HG03097 (cell line): ENCODE results near the gene ZNF658.
A peak's percentile ranks its signal among the peaks of the same experiment; 100 is the strongest.
"Not testable (repeated sequence)": the region's sequence is repeated elsewhere in the genome, so short reads cannot be mapped to it uniquely, and the experiment has no call there.

Source experiments
- ATAC-seq: cut with Tn5 transposase; IDR thresholded peaks from one replicate; pipeline ENCODE4 v1.9.1; 2021; ENCODE audit not compliant: unreplicated experiment, low FRiP score

ZNF658 gene

DNA sequence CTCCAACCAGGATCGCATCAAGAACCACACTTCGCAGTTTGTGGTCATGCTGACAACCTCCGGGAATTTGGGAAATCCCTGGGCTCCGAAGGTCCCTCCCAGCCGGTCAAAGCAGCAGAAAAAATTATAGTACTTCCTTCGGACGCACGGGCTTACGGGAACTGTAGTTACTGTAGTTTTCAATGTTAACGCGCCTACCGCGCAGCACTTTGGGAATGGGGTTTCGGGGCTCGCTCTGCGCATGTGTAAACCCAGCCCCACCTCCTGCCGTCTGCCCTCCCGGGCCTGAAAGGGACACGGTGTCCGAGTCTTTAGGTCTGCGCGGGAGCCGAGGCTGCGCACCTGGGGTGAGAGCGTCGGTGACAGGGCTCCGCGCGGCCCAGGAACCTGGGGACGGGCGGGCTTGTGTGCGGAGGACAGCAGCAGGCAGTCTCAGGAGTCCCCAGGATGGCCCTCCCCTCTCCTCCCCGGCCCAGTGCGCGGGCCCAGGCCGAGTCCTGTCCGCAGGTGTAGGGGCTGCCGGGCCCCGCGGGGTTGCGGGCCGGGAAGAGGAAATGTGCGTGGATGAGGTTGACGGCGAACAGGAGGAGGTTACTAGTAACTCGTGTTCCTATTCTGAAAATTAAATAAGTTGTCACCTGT lies at the start of gene ZNF658:
Gene ZNF658, plus strand, starts transcription at position 236 of the 642 bp plus-strand sequence. CDS start 2,837 bp downstream, outside the sequence.
- ATAC-seq = peak; percentile 99

DNA sequence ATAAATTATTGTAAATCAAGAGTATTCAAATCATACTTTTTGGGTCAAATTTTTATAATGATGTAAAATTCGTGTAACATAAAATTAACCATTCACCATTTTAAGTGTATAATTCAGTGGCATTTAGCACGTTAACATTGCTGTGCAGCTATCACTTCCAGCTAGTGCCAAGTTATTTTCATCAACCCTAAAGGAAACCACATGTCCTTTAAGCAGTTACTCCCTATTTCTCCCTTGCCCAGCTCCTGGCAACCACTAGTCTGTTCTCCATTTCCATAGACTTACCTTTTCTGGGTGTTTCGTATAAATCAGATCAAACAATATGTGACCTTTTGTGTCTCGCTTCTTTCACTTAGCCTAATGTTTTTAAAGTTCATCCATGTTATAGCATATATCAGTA lies 38.8 kb upstream of the ZNF658 start:
- not testable (repeated sequence) for ATAC-seq

DNA sequence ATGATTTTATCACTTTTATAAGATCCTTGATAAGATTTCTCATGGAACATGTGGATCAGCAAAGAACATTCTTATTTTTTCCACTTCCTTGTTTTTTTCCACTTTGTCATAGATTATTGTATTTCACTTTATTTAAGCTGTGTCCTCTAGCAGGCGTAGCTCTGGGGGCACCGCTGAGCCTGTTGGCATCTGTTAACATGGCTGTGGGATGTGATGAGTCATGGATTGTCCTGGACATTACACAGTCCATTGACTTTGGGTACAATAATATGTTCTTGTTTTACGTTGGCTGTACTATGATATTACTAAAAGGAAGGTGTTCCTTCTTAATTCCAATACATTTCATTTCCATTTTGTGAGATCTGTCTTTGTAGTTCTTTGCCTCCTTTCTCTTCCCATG lies 31.9 kb upstream of the ZNF658 start:
- not testable (repeated sequence) for ATAC-seq

DNA sequence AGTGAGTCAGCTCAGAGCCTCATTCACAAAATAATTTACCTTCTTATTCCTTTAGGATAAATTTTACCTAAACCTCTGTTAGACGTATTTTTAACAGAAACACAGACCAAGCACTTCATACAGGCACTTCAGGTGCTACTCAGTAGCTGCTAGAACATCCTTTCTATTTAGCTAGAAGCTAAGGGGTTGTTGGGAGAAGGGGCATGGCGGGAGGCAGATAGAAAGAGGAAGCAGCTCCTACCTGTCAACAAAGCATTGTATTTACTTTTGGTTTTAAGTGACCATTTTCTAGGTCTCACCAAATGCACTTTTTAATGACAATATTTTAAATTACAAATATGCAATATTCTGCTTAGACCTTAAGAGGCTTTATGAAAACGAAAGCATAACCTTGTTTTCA lies 19.9 kb upstream of the ZNF658 start:
- not testable (repeated sequence) for ATAC-seq

DNA sequence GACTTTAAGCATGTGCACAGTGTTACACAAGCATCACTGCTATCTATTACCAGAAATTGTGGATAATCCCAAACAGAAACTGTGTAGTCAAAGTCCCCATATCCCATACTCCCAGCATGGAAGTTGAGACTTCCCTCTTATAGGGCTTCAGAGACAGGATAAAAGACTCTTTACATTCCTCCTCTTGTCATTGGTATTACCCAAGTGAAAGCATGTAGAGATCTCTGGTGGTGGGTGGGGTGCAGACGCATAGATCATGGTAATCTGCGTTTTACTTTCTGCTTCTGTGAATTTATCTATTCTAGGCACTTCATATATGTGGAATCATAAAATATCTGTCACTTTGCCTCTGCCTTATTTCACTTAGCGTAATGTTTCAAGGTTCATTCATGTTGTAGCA lies 18.7 kb upstream of the ZNF658 start:
- not testable (repeated sequence) for ATAC-seq

DNA sequence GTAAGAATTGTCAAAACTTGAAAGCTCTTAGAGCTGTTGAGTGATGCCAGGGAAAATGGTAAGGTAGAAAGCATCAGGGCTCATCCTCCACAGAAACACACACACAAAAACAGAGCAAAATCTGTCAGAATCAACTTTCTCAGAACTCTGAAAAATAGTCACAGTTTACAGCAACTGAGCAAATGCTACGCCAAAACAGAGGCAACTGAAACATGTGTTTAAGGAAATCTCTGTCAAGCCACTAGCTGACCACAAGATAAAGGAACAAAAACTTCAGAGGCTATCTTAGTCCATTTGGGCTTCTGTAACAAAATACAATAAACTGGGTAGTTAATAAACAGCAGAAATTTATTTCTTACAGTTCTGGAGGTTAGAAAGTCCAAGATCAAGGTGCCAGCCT lies 10.2 kb upstream of the ZNF658 start:
- peak; percentile 65 for ATAC-seq

DNA sequence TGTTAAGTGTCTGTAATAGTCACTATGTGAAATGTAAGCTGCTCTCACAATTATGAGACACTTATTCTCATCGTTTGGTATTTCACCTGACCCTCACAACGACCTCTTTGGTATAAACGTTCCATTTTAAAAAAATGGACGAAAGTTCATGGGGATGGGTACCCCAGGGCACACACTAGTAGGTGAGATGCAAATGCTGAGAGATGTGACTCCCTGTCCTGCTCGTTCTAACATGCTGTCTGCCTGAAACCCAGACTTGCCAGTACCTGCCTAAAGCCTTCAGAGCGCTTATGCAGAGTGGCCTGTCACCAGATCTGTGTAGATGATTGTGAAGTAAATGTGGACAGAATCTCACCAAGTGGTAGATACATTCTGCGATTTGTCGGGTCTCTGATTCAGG lies 616 bp downstream of the ZNF658 start:
- ATAC-seq = peak; percentile 18

DNA sequence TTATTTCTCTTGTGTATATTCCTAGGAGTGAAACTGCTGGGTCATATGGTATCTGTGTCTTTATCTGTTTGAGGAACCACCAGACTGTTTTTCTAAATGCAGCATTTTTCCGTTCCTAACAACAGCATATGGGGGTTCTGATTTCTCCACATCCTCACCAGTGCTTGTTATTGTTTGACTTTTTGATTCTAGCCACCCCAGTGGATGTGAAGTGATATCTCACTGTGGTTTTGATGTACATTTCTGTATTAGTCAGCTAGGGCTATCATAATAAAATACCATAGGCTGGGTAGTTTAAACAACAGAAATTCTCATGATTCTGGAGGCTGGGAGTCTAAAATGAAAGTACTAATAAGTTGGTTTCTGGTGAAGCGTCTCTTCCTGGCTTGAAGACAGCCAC lies 9.0 kb downstream of the ZNF658 start:
- not testable (repeated sequence) for ATAC-seq

DNA sequence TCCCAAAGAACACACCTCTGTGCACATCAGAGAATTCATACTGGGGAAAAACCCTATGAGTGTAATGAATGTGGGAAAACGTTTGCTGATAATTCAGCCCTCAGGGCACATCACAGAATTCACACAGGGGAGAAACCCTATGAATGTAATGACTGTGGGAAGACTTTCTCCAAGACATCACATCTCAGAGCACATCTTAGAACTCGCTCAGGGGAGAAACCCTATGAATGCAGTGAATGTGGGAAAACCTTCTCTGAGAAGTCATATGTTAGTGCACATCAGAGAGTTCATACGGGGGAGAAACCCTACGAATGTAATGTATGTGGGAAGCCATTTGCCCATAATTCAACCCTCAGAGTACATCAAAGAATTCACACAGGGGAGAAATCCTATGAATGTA lies 19.5 kb downstream of the ZNF658 start:
- not testable (repeated sequence) for ATAC-seq

DNA sequence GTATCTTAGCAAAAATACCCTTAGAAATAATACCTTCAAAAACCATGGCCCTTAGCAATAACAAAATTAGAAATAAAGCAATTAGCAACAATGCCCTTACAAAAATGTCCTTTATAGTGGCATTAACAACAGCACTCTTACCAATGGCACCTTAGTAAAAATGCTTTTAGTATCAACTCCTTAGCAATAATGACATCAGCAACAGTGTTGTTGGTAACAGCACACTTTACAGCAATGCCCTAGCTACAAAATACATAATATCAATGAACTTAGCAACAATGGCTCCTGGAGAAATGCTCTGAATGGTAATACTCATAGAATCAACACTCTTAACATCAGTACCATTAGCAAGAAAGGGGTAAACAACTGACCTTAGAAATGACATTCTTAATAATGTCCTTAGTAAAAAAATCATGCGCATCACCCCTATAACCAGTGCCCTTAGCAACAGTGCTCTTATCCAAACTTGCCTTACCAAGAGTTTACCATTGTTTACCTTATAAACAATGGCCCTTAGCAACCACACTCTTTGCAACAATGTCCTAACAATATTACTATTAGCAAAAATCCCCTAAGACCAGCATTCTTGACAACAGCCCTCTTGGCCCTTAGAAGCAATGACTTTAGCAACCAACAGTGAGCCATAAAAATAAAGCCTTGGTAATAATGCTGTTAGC lies 35.8 kb downstream of the ZNF658 start:
- ATAC-seq = not testable (repeated sequence)

DNA sequence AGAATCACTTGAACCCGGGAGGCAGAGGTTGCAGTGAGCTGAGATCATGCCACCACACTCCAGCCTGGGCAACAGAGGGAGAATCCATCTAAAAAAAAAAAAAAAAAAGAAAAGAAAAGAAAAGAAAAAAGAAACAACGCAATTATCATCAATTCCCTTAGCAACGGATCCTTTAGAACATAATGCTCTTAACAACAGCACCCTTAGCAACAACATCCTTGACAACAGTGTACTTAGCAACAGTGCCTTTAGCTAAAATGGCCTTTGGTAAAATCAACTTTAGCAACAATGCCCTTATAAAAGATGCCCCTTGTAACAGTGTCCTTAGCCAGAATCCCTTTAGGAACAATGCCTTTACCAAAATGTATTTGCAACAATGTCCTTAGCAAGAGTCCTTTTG lies 37.1 kb downstream of the ZNF658 start:
- not testable (repeated sequence) for ATAC-seq

DNA sequence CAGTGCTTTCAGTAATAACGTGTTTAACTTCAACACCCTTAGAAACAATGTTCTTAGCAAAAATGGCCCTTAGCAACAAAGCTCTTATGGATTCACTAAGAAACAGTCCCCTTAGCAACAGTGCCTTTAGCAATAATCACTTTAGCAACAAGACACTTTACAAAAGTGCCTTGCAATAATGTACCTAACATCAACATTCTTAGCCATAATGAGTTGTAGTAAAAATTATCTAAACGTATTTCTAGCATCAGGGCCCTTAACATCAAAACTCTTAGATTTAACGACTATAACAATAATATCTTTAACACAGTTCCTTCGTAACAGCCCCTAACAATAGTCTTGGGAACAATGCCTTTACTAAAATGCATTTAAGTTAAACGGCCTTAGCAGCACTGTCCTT lies 37.8 kb downstream of the ZNF658 start:
- not testable (repeated sequence) for ATAC-seq

DNA sequence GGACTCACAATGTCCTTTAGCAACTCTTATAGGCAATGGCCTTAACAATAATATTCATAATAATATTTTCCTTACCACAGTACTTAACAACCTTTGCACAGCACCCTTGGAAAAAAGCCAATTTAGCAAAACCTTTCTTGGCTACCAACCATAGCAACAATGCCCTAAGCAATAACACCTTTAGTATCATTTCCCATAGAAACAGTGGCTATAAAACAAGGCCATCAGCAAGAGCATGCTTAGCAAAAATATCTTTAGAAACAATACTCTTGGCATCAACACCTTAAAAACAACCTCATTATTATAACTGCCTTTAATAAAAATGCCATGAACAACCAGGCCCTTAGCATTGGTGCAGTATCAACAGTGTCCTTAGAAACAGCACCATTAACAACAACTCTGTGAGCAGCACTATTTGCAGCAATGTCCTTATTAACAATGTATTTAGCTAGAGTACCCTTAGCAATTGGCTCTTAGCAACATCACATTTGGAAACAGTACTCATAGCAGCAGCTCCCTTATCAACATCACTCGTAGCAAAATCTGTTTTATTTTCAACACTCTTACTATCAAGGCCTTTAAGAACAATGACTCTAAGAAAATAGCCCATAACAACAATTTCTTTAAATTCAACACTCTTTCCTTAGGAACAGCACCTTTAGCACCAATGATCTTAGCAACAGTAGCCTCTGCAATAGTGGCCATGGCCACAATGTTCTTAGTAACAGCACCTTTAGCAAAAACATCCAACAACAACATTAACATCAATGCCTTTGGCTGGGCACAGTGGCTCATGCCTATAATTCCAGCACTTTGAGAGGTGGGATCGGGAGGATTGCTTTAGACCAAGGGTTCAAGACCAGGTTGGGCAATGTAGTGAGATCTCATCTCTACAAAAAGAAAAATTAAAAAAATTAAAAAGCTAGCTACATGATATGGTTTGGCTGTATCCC lies 39.6 kb downstream of the ZNF658 start:
- not testable (repeated sequence) for ATAC-seq

DNA sequence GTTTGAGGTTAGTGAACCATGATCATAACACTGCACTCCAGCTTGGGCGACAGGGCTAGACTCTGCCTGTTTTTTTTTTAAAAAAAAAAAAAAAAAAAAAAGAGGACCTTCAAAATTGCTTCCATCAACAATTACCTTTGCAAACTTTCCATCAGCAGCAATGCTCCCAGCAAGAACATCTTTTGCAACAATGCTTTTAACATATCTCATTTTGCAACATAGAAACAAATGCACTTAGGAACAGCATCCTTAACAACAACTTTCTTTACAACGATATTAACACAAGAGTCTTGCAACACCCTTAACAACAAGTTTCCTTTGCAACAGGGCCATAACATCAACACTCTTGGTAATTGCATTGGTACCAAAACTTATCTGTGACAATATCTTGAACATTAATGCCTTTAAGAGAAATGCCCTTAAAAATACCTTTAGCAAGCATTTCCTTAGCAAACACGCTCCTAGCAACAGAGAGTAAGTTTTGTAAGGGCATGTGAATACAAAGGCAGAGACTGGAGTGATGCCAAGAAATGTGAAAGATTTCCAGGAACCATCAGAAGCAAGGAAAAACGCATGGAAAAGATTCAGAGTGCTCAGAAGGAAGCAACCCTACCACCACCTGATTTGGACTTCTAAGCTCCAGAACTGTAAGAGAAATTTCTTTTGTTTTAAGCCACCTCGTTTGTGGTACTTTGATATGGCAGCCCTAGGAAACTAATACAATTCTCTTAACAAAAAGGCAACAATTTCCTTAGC lies 42.1 kb downstream of the ZNF658 start:
- ATAC-seq = not testable (repeated sequence)

DNA sequence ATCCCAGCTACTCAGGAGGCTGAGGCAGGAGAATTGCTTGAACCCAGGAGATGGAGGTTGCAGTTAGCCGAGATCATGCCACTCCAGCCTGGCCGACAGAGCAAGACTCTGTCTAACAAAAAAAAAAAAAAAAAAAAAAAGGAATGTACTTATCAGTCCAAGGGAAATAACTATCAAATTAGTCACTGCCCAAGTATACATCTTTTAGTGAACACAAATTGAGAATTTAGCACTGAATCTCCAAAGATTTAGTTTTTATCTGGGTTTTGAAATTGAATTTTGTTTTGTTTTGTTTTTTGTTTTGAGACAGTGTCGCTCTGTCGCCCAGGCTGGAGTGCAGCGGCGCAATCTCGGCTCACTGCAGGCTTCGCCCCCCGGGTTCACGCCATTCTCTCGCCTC lies 52.1 kb downstream of the ZNF658 start:
- ATAC-seq = not testable (repeated sequence)
